Parathyroid adenoma (tissue), 2 donors: ENCODE results near the gene EXOSC2.

Experiments used
- H2AFZ ChIP-seq: fragments of 300-600 bp; sonication (generic); one replicate; pipeline ENCODE4 v1.7.0; 2017; ENCODE audit warnings: antibody characterized with exemption, mild to moderate bottlenecking
- H3K27ac ChIP-seq: fragments of 300-600 bp; sonication (generic); one replicate; pipeline ENCODE4 v1.7.0; 2017
- H3K27me3 ChIP-seq: fragments of 300-600 bp; sonication (generic); one replicate; pipeline ENCODE4 v1.7.0; 2017; ENCODE audit warnings: low read length; ENCODE audit not compliant: control insufficient read depth, insufficient read depth
- H3K36me3 ChIP-seq: fragments of 300-600 bp; sonication (generic); one replicate; pipeline ENCODE4 v1.7.0; 2017; ENCODE audit warnings: low read length; ENCODE audit not compliant: control insufficient read depth, insufficient read depth
- H3K4me1 ChIP-seq: fragments of 300-600 bp; sonication (generic); one replicate; pipeline ENCODE4 v1.7.0; 2017; ENCODE audit warnings: control low read depth
- H3K4me2 ChIP-seq: fragments of 300-600 bp; sonication (generic); one replicate; pipeline ENCODE4 v1.7.0; 2017; ENCODE audit warnings: low read length
- H3K4me3 ChIP-seq: fragments of 300-600 bp; sonication (generic); one replicate; pipeline ENCODE4 v1.7.0; 2017; ENCODE audit warnings: low read depth, low read length
- H3K79me2 ChIP-seq: fragments of 300-600 bp; sonication (generic); one replicate; pipeline ENCODE4 v1.7.0; 2017; ENCODE audit warnings: control low read depth
- H3K9ac ChIP-seq: fragments of 300-600 bp; sonication (generic); one replicate; pipeline ENCODE4 v1.7.0; 2017; ENCODE audit warnings: mild to moderate bottlenecking
- H3K9me3 ChIP-seq: fragments of 300-600 bp; sonication (generic); one replicate; pipeline ENCODE4 v1.7.0; 2017; ENCODE audit warnings: low read length; ENCODE audit not compliant: control insufficient read depth
- TF ChIP-seq, protein P1 (sequence below): fragments of 300-600 bp; sonication (generic); IDR thresholded peaks from one replicate; pipeline ENCODE4 v1.7.0; 2017; ENCODE audit warnings: antibody characterized with exemption, mild to moderate bottlenecking
- donor health status: primary hyperparathyroidism.

EXOSC2 gene

DNA sequence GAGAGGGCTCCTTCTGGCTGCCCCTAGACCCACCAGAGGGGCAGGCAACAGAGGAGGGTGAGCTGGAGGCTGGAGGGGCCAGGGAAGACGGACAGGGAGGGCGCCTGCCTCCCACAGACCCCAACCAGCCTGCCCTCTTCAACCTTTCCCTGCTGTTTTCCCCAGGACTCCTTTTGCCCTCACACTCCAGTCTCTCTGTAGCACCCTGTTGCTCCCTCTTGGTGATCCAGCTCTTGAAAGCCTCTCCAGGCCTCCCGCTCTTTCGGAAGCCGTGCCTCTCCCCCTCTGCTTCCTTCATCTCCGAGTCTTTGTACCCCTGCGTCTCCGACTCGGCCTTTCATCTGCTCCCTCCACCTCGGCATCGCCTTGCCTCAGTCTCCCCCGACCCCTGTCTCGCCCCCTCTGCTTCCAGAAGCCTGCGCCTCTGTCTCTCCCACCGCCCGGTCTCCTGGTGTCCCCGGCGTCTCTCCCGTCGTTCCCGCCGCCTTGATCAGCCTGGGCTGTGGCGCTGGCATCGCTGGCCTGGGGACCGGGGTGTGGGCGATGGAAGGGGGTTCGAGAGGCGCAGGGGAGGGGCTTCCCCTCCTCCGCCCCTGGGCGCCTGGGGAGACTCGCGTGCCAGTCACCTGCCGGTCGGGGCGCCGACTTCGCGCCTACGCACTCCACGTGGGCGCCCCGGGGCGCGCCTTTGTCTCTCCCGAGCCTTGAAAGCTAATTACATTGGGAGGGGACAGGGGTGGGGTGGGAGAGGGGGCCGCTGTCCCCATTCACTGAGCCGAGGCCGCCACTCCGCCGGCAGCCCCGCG, 34.5 kb upstream of the EXOSC2 start:
- Histone ChIP-seq H2AFZ (no peak overlapping the region), H3K27me3 (peaks cover 36% of the 10 kb centered on the region), H3K9me3 (no peaks in the 10 kb centered on the region)

GRCh38 chr9:130659699-130660248, 33.8 kb upstream of the EXOSC2 start:
- H3K4me2 ChIP-seq: no peak overlapping the region
- no peaks in the 10 kb centered on the region for H3K4me1 ChIP-seq
- H3K9ac ChIP-seq: no peak overlapping the region
- H3K27me3 ChIP-seq: peaks cover 39% of the 10 kb centered on the region
- no peak overlapping the region for H3K27ac ChIP-seq
- H3K79me2 ChIP-seq: no peaks in the 10 kb centered on the region
- no peak overlapping the region for H2AFZ ChIP-seq
- H3K4me3 ChIP-seq: no peak overlapping the region
- H3K36me3 ChIP-seq: no peaks in the 10 kb centered on the region
- TF ChIP-seq, protein P1, sequence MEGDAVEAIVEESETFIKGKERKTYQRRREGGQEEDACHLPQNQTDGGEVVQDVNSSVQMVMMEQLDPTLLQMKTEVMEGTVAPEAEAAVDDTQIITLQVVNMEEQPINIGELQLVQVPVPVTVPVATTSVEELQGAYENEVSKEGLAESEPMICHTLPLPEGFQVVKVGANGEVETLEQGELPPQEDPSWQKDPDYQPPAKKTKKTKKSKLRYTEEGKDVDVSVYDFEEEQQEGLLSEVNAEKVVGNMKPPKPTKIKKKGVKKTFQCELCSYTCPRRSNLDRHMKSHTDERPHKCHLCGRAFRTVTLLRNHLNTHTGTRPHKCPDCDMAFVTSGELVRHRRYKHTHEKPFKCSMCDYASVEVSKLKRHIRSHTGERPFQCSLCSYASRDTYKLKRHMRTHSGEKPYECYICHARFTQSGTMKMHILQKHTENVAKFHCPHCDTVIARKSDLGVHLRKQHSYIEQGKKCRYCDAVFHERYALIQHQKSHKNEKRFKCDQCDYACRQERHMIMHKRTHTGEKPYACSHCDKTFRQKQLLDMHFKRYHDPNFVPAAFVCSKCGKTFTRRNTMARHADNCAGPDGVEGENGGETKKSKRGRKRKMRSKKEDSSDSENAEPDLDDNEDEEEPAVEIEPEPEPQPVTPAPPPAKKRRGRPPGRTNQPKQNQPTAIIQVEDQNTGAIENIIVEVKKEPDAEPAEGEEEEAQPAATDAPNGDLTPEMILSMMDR: no peak
- no peaks in the 10 kb centered on the region for H3K9me3 ChIP-seq

More for the DNA sequence above, 34.5 kb upstream of the EXOSC2 start:
- no peak overlapping the region for H3K9ac ChIP-seq
- H3K4me1 ChIP-seq: no peaks in the 10 kb centered on the region
- TF ChIP-seq, protein P1: no peak
- no peak overlapping the region for H3K27ac ChIP-seq
- H3K79me2 ChIP-seq: no peaks in the 10 kb centered on the region
- H3K36me3 ChIP-seq: no peaks in the 10 kb centered on the region
- no peak overlapping the region for H3K4me3 ChIP-seq
- H3K4me2 ChIP-seq: no peak overlapping the region

DNA sequence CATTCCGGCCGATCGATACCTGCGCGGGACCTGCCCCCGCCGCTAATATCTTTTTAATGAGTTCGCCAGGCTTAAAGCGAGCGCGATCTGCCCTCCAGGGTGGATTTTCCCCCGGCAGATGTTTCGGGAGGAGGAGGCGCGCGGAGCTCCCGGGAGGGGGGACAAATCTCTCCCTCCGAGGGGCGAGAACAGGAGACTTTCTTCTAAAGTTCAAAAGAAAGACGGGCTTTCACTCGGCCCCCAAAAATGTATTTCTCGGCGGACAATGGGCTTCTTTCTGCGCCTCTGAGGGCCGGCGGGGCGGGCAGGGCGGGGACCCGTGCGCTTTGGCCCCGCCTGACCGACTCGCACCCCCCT, 33.3 kb upstream of the EXOSC2 start:
- Histone ChIP-seq H3K4me3 (peak overlapping the region; percentile 5), H3K27me3 (peaks cover 39% of the 10 kb centered on the region), H3K9me3 (no peaks in the 10 kb centered on the region), H3K27ac (no peak overlapping the region), H3K36me3 (no peaks in the 10 kb centered on the region), H3K9ac (no peak overlapping the region), H3K4me2 (peak overlapping the region; percentile 55), H3K79me2 (no peaks in the 10 kb centered on the region), H3K4me1 (no peaks in the 10 kb centered on the region), H2AFZ (no peak overlapping the region)
- TF ChIP-seq, protein P1: no peak

- H3K4me1 ChIP-seq: no peaks in the 10 kb centered on the region
- peaks cover 39% of the 10 kb centered on the region for H3K27me3 ChIP-seq
Measured at GRCh38 chr9:130660683-130661450, 32.7 kb upstream of the EXOSC2 start.

More at GRCh38 chr9:130660683-130661450, 32.7 kb upstream of the EXOSC2 start:
- Histone ChIP-seq H3K36me3 (no peaks in the 10 kb centered on the region), H3K79me2 (no peaks in the 10 kb centered on the region), H3K9me3 (no peaks in the 10 kb centered on the region), H3K9ac (no peak overlapping the region), H3K4me2 (peak overlapping the region; percentile 55), H3K27ac (no peak overlapping the region), H3K4me3 (peak overlapping the region; percentile 22), H2AFZ (no peak overlapping the region)
- TF ChIP-seq, protein P1: no peak
